GM12872 (cell line): ENCODE results near the gene ANO8.

Experiments used
- CTCF ChIP-seq: IDR thresholded peaks from 3 replicates; pipeline ENCODE4 v1.5.1; 2011; ENCODE audit warnings: low read depth, mild to moderate bottlenecking, low read length, moderate library complexity; ENCODE audit not compliant: insufficient read depth

The ANO8 gene

GRCh38 chr19:17359905-17360800 is 25.5 kb upstream of the ANO8 start:
- TF ChIP-seq CTCF, result no peak

GRCh38 chr19:17358395-17358794 is 23.7 kb upstream of the ANO8 start:
- TF ChIP-seq CTCF, result no peak

- no peak for TF ChIP-seq CTCF
These were observed 23.1 kb upstream of the ANO8 start for GRCh38 chr19:17357724-17358123.

GRCh38 chr19:17357078-17357666 is 22.5 kb upstream of the ANO8 start:
- no peak for TF ChIP-seq CTCF

GRCh38 chr19:17353386-17353785 is 18.7 kb upstream of the ANO8 start:
- TF ChIP-seq CTCF, result no peak

- no peak for TF ChIP-seq CTCF
These were observed 18.1 kb upstream of the ANO8 start for GRCh38 chr19:17352608-17353280.

GRCh38 chr19:17351815-17352435 is 17.3 kb upstream of the ANO8 start:
- TF ChIP-seq CTCF, result no peak
